Endothelial cell of umbilical vein (primary cell): Measurements from ENCODE around the gene OTUD5. TPM values are rescaled to one million over a fixed set of nuclear protein-coding genes. Genes with fewer than 3 reads are reported as not detected.

Source experiments
- BruUV-seq: library from RNA; stranded (reverse); fragments of 400-500 nt; replicated peaks from 2 replicates; lab custom pipeline; 2021; lab: Mats Ljungman, UMichigan
- CTCF ChIA-PET: fragments of 300-600, 350-600 bp; sonication (Branson Sonifier 250); formaldehyde crosslinking; loops from one replicate; lab custom pipeline; 2021; ENCODE audit warnings: antibody characterized with exemption, inconsistent platforms; lab: Charles Lee
- POLR2A ChIA-PET: fragments of 300-600, 350-600 bp; sonication (Branson Sonifier 250); formaldehyde crosslinking; loops from one replicate; lab custom pipeline; 2021; ENCODE audit warnings: antibody characterized with exemption, inconsistent platforms; lab: Charles Lee
- DNase-seq: peaks from one replicate; pipeline ENCODE4 v3.0.0-alpha.2; 2011; ENCODE audit warnings: low read depth, low spot score
- FAIRE-seq: peaks from 2 replicates; lab custom pipeline; 2011; peaks lifted over from hg19 to GRCh38; lab: Jason Lieb, UNC
- H2AFZ ChIP-seq: 2 replicates; pipeline ENCODE4 v1.6.0; 2012; ENCODE audit warnings: low read depth, low read length, control low read depth, inconsistent platforms
- H3K27ac ChIP-seq: 2 replicates; pipeline ENCODE4 v1.5.1; 2011; ENCODE audit warnings: low read depth, mild to moderate bottlenecking, control low read depth, low read length, moderate library complexity; ENCODE audit not compliant: insufficient read depth
- H3K27me3 ChIP-seq, 2 experiments: 2 replicates each; pipeline versions ENCODE4 v1.6.0 to v1.6.1; 2011; ENCODE audit warnings: low read length in 2 of 2, mixed read lengths in 1 of 2; ENCODE audit not compliant: control insufficient read depth in 2 of 2, insufficient read depth in 2 of 2
- H3K36me3 ChIP-seq, 2 experiments: 2 replicates in 1 of 2; 3 replicates in 1 of 2; pipeline ENCODE4 v1.5.1; 2011; ENCODE audit warnings: low read length in 2 of 2, mild to moderate bottlenecking in 1 of 2, moderate library complexity in 1 of 2; ENCODE audit not compliant: control insufficient read depth in 2 of 2, insufficient read depth in 2 of 2; ENCODE audit errors: extremely low read depth in 1 of 2
- H3K4me1 ChIP-seq: 3 replicates; pipeline ENCODE4 v1.5.1; 2011; ENCODE audit warnings: mild to moderate bottlenecking, low read length; ENCODE audit not compliant: control insufficient read depth, insufficient read depth; ENCODE audit errors: extremely low read depth
- H3K4me2 ChIP-seq: 2 replicates; pipeline ENCODE4 v1.6.1; 2011; ENCODE audit warnings: low read length, control low read depth, mixed read lengths; ENCODE audit not compliant: insufficient read depth
- H3K4me3 ChIP-seq, 3 experiments: fragments of 200-600 bp in 1 of 3; sonication (generic), shearing (Covaris generic) in 1 of 3; replicated peaks in 1 of 3; 2 replicates each; pipeline ENCODE4 v1.5.1; 2011 to 2016; ENCODE audit warnings: control low read depth in 3 of 3, low read length in 3 of 3, mild to moderate bottlenecking in 2 of 3, inconsistent platforms in 1 of 3, low read depth in 1 of 3, moderate library complexity in 1 of 3; ENCODE audit not compliant: insufficient read depth in 1 of 3
- H3K79me2 ChIP-seq: 2 replicates; pipeline ENCODE4 v1.6.0; 2012; ENCODE audit warnings: low read length, inconsistent platforms; ENCODE audit not compliant: control insufficient read depth, insufficient read depth
- H3K9ac ChIP-seq: replicated peaks from 2 replicates; pipeline ENCODE3; 2011; ENCODE audit warnings: low read length, control low read depth; ENCODE audit not compliant: insufficient read depth; ENCODE audit errors: extremely low read depth
- H3K9me1 ChIP-seq: replicated peaks from 3 replicates; pipeline ENCODE4 v1.6.0; 2011; ENCODE audit warnings: mild to moderate bottlenecking, low read length; ENCODE audit not compliant: control insufficient read depth, insufficient read depth; ENCODE audit errors: extremely low read depth
- H3K9me3 ChIP-seq: replicated peaks from 2 replicates; pipeline ENCODE4 v1.5.1; 2012; ENCODE audit warnings: low read length, inconsistent platforms; ENCODE audit not compliant: control insufficient read depth, insufficient read depth
- H4K20me1 ChIP-seq: replicated peaks from 2 replicates; pipeline ENCODE3; 2011; ENCODE audit warnings: mild to moderate bottlenecking, low read length; ENCODE audit not compliant: control insufficient read depth, insufficient read depth; ENCODE audit errors: extremely low read depth
- CTCF ChIP-seq, 2 donors: IDR thresholded peaks; 1 replicate in 1 of 2; 2 replicates in 1 of 2; pipeline ENCODE4 v1.5.1; 2011; ENCODE audit warnings: low read length in 2 of 2, mild to moderate bottlenecking in 2 of 2, moderate library complexity in 2 of 2, control low read depth in 1 of 2, inconsistent platforms in 1 of 2, low read depth in 1 of 2; ENCODE audit not compliant: insufficient read depth in 1 of 2; ENCODE audit errors: extremely low read depth in 1 of 2
- EZH2 ChIP-seq: IDR thresholded peaks from 2 replicates; pipeline ENCODE4 v1.6.1; 2012; ENCODE audit warnings: borderline replicate concordance, low read depth, mild to moderate bottlenecking, moderate library complexity, low read length, inconsistent platforms; ENCODE audit not compliant: severe bottlenecking
- FOS ChIP-seq: IDR thresholded peaks from 2 replicates; pipeline ENCODE4 v1.6.1; 2011; ENCODE audit warnings: mild to moderate bottlenecking, low read length, moderate library complexity, borderline replicate concordance; ENCODE audit not compliant: insufficient read depth
- GATA2 ChIP-seq: IDR thresholded peaks from 2 replicates; pipeline ENCODE4 v1.7.0; 2011; ENCODE audit warnings: low read depth, mild to moderate bottlenecking, moderate library complexity, mixed read lengths, low read length; ENCODE audit not compliant: insufficient read length, insufficient read depth
- JUN ChIP-seq: IDR thresholded peaks from 2 replicates; pipeline ENCODE4 v1.6.1; 2011; ENCODE audit warnings: borderline replicate concordance, low read depth; ENCODE audit not compliant: insufficient read length, insufficient read depth
- MAX ChIP-seq: IDR thresholded peaks from 2 replicates; pipeline ENCODE4 v1.6.1; 2011; ENCODE audit not compliant: insufficient read depth, insufficient read length
- MYC ChIP-seq: IDR thresholded peaks from one replicate; pipeline ENCODE4 v1.6.1; 2011; ENCODE audit warnings: mild to moderate bottlenecking, low read depth, low read length
- POLR2A ChIP-seq: IDR thresholded peaks from 2 replicates; pipeline ENCODE4 v1.6.1; 2012; ENCODE audit warnings: low read depth, mild to moderate bottlenecking, control low read depth, low read length
- POLR2AphosphoS5 ChIP-seq: IDR thresholded peaks from 2 replicates; pipeline ENCODE4 v1.6.1; 2012; ENCODE audit warnings: low read depth, mild to moderate bottlenecking, control low read depth, low read length, moderate library complexity; ENCODE audit not compliant: insufficient read depth
- dilution Hi-C: fragments of 300-500 bp; cut with MboI; formaldehyde crosslinking; loops from one replicate; pipeline ENCODE4 v1.15.0; 2019; ENCODE audit warnings: low sequenced_read_pairs; ENCODE audit not compliant: extremely low pct_ligation_motif_present
- intact Hi-C: fragments of 100-400 bp; cut with micrococcal nuclease; formaldehyde crosslinking; loops from one replicate; pipeline ENCODE4 v1.10.0; 2022
- polyA plus RNA-seq, 4 experiments: library from polyadenylated mRNA; depleted of rRNA in 3 of 4; stranded (reverse) in 3 of 4; unstranded in 1 of 4; fragments of >200 nt; gene quantifications; 2 replicates each; pipeline versions ENCODE4 v1.2.1 to v1.2.3, GENCODE V29; 2011 to 2012; ENCODE audit warnings: missing spikeins in 1 of 4
- total RNA-seq: library from RNA; stranded (reverse); gene quantifications from 2 replicates; pipeline ENCODE4 v1.2.3, GENCODE V29; 2021

OTUD5 gene
- total and polyA plus RNA-seq, 2 donors (not counting 3 experiments of a cell fraction or from before 2014, with no cell fraction given), result 44.3 to 44.6 TPM

- BruUV-seq, result no TSS peak
Observed at GRCh38 chrX:48902135-48902534, 55.3 kb downstream of the OTUD5 start.

More at GRCh38 chrX:48902135-48902534, 55.3 kb downstream of the OTUD5 start:
- Histone ChIP-seq H3K27ac (no peak overlapping the region), H3K9me3 (no peaks in the 10 kb centered on the region), H3K4me1 (peaks cover 3% of the 10 kb centered on the region), H3K36me3 (peaks cover 0 to 10% of the 10 kb centered on the region in 2 experiments), H4K20me1 (no peaks in the 10 kb centered on the region), H3K9ac (no peak overlapping the region), H2AFZ (no peak overlapping the region), H3K79me2 (peaks cover 10% of the 10 kb centered on the region), H3K4me3 (no peak overlapping the region), H3K4me2 (no peak overlapping the region), H3K9me1 (no peaks in the 10 kb centered on the region), H3K27me3 (no peaks in the 10 kb centered on the region)
- DNase-seq, result no peak
- intact Hi-C loops (no loop called here), dilution Hi-C loops (no loop called here)
- no peak for FAIRE-seq
- CTCF ChIA-PET, result interaction anchor here (1.5 kb wide), 1 partner anchor 11 kb away, joined by 3 read pairs; no protein-coding TSS in a partner anchor
- POLR2A ChIA-PET, result no interaction called here
- TF ChIP-seq GATA2, result no peak
- TF ChIP-seq JUN, result no peak
- no peak for TF ChIP-seq CTCF (IDR thresholded peaks at IDR 0.05; ENCODE audit: extremely low read depth in 1 of 2, insufficient read depth in 1 of 2, low read depth in 1 of 2, low read length in 2 of 2)
- TF ChIP-seq POLR2AphosphoS5, result no peak
- no peak for TF ChIP-seq POLR2A
- no peak for TF ChIP-seq FOS
- TF ChIP-seq MAX, result no peak
- no peak for TF ChIP-seq EZH2
- no peak for TF ChIP-seq MYC
